Smooth muscle cell (in vitro differentiated cells): Measurements from ENCODE around the gene OR9Q1. TPM values are rescaled to one million over a fixed set of nuclear protein-coding genes. Genes with fewer than 3 reads are reported as not detected.

Experiments used
- DNase-seq: peaks from one replicate; lab custom pipeline; 2025; ENCODE audit not compliant: unreplicated experiment; lab: John Stamatoyannopoulos, UW
- H2AFZ ChIP-seq: fragments of 200-600 bp; sonication (generic); 2 replicates; pipeline ENCODE4 v1.6.0; 2016; ENCODE audit warnings: antibody characterized with exemption, low read depth, mild to moderate bottlenecking
- H3F3A ChIP-seq: fragments of 200-600 bp; sonication (generic); 2 replicates; pipeline ENCODE4 v1.6.0; 2017; ENCODE audit warnings: antibody characterized with exemption, low read depth
- H3K27ac ChIP-seq: fragments of 200-600 bp; sonication (generic); 2 replicates; pipeline ENCODE4 v1.5.1; 2016; ENCODE audit warnings: low read depth, mild to moderate bottlenecking
- H3K27me3 ChIP-seq: fragments of 200-600 bp; sonication (generic); 2 replicates; pipeline ENCODE4 v1.6.1; 2016; ENCODE audit warnings: low read depth, mild to moderate bottlenecking
- H3K36me3 ChIP-seq: fragments of 200-600 bp; sonication (generic); 2 replicates; pipeline ENCODE4 v1.5.1; 2016; ENCODE audit warnings: low read depth
- H3K4me1 ChIP-seq: fragments of 200-600 bp; sonication (generic); 2 replicates; pipeline ENCODE4 v1.5.1; 2016; ENCODE audit warnings: low read depth
- H3K4me2 ChIP-seq: fragments of 200-600 bp; sonication (generic); 2 replicates; pipeline ENCODE4 v1.6.0; 2016; ENCODE audit warnings: mild to moderate bottlenecking
- H3K4me3 ChIP-seq: fragments of 200-600 bp; sonication (generic); 2 replicates; pipeline ENCODE4 v1.5.1; 2016; ENCODE audit warnings: mild to moderate bottlenecking
- H3K79me2 ChIP-seq: fragments of 200-600 bp; sonication (generic); 2 replicates; pipeline ENCODE4 v1.6.0; 2016; ENCODE audit warnings: low read depth, mild to moderate bottlenecking
- H3K9ac ChIP-seq: fragments of 200-600 bp; sonication (generic); 2 replicates; pipeline ENCODE4 v1.6.0; 2016; ENCODE audit warnings: low read depth
- H3K9me3 ChIP-seq: fragments of 200-600 bp; sonication (generic); replicated peaks from 2 replicates; pipeline ENCODE4 v1.5.1; 2016; ENCODE audit warnings: low read depth
- H4K20me1 ChIP-seq: fragments of 200-600 bp; sonication (generic); 2 replicates; pipeline ENCODE4 v1.6.0; 2016; ENCODE audit warnings: low read depth
- WGBS: methylation state at CpG from one replicate; pipeline ENCODE4 v1.1.7; 2016; ENCODE audit warnings: low lambda C conversion rate; 5-methylcytosine and 5-hydroxymethylcytosine counted together
- polyA plus RNA-seq: library from polyadenylated mRNA; unstranded; fragments of >200 nt; fragmentation: Nextera tagmentation; extraction: Ambion mirVana; gene quantifications from 2 replicates; pipeline ENCODE4 v1.2.1, GENCODE V29; 2016
- total RNA-seq: library from RNA; depleted of rRNA; stranded (reverse); fragments of >200 nt; gene quantifications from 2 replicates; pipeline ENCODE4 v1.2.3, GENCODE V29; 2014
- TF ChIP-seq, protein P1 (sequence below): fragments of 200-600 bp; sonication (generic); IDR thresholded peaks from 2 replicates; pipeline ENCODE4 v1.5.1; 2017; ENCODE audit warnings: borderline replicate concordance, mild to moderate bottlenecking, antibody characterized with exemption; ENCODE audit not compliant: insufficient read depth, poor library complexity, severe bottlenecking

The OR9Q1 gene
- total and polyA plus RNA-seq, 2 experiments from 2014 or later, result not detected

DNA sequence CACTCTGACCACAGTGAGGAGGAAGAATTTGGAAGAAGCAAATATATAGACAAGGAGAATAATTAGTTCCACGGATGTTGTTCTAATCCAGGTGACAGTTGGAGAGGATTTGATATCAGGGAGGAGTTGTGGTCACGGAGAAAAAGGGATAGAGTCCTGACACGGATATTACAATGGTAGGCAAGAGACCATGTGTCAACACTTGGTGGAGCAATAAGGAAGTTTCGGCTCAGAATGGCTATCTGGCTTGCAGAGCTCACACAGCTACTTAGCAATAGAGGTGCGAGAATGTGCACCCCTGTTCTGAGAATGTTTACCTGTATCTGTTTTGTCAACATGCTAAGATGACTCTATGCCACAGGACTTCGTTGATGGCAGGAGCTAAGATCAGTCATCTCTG is 154.8 kb downstream of the OR9Q1 start:
- TF ChIP-seq, protein P1, sequence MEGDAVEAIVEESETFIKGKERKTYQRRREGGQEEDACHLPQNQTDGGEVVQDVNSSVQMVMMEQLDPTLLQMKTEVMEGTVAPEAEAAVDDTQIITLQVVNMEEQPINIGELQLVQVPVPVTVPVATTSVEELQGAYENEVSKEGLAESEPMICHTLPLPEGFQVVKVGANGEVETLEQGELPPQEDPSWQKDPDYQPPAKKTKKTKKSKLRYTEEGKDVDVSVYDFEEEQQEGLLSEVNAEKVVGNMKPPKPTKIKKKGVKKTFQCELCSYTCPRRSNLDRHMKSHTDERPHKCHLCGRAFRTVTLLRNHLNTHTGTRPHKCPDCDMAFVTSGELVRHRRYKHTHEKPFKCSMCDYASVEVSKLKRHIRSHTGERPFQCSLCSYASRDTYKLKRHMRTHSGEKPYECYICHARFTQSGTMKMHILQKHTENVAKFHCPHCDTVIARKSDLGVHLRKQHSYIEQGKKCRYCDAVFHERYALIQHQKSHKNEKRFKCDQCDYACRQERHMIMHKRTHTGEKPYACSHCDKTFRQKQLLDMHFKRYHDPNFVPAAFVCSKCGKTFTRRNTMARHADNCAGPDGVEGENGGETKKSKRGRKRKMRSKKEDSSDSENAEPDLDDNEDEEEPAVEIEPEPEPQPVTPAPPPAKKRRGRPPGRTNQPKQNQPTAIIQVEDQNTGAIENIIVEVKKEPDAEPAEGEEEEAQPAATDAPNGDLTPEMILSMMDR, result no peak
- no peaks in the 10 kb centered on the region for H3K36me3 ChIP-seq
- no peaks in the 10 kb centered on the region for H3F3A ChIP-seq
- H3K9ac ChIP-seq, result no peak overlapping the region
- no peaks in the 10 kb centered on the region for H4K20me1 ChIP-seq
- 82% methylated on average over 6 of the region's 6 CpGs for WGBS
- no peaks in the 10 kb centered on the region for H3K4me1 ChIP-seq
- no peaks in the 10 kb centered on the region for H3K79me2 ChIP-seq
- no peak overlapping the region for H3K27ac ChIP-seq
- H3K9me3 ChIP-seq, result no peaks in the 10 kb centered on the region
- H2AFZ ChIP-seq, result no peak overlapping the region
- H3K4me3 ChIP-seq, result no peak overlapping the region
- no peak overlapping the region for H3K4me2 ChIP-seq
- H3K27me3 ChIP-seq, result no peaks in the 10 kb centered on the region
- no peak for DNase-seq

DNA sequence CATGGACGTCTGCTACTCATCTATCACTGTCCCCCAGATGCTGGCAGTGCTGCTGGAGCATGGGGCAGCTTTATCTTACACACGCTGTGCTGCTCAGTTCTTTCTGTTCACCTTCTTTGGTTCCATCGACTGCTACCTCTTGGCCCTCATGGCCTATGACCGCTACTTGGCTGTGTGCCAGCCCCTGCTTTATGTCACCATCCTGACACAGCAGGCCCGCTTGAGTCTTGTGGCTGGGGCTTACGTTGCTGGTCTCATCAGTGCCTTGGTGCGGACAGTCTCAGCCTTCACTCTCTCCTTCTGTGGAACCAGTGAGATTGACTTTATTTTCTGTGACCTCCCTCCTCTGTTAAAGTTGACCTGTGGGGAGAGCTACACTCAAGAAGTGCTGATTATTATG is 156.0 kb downstream of the OR9Q1 start:
- H3K9me3 ChIP-seq, result no peaks in the 10 kb centered on the region
- no peak overlapping the region for H3K4me2 ChIP-seq
- H3K36me3 ChIP-seq, result no peaks in the 10 kb centered on the region

GRCh38 chr11:58186938-58187337 is 163.3 kb downstream of the OR9Q1 start:
- whole genome bisulfite sequencing, result 89% methylated on average over 4 of the region's 4 CpGs
- no peak overlapping the region for H2AFZ ChIP-seq
- H3K9ac ChIP-seq, result no peak overlapping the region
- H3K9me3 ChIP-seq, result no peaks in the 10 kb centered on the region
- H3K27me3 ChIP-seq, result no peaks in the 10 kb centered on the region
- TF ChIP-seq, protein P1, result no peak
- no peak overlapping the region for H3K4me3 ChIP-seq
- no peaks in the 10 kb centered on the region for H3K79me2 ChIP-seq
- no peak overlapping the region for H3K4me2 ChIP-seq
- H3K4me1 ChIP-seq, result no peaks in the 10 kb centered on the region
- H3K27ac ChIP-seq, result no peak overlapping the region
- H4K20me1 ChIP-seq, result no peaks in the 10 kb centered on the region
- no peaks in the 10 kb centered on the region for H3F3A ChIP-seq
- no peak for DNase-seq
- H3K36me3 ChIP-seq, result no peaks in the 10 kb centered on the region

More for the DNA sequence above, 156.0 kb downstream of the OR9Q1 start:
- no peak overlapping the region for H3K4me3 ChIP-seq
- no peak overlapping the region for H3K9ac ChIP-seq
- no peaks in the 10 kb centered on the region for H3K4me1 ChIP-seq
- DNase-seq, result no peak
- no peak overlapping the region for H2AFZ ChIP-seq
- no peaks in the 10 kb centered on the region for H3K27me3 ChIP-seq
- no peak overlapping the region for H3K27ac ChIP-seq
- H4K20me1 ChIP-seq, result no peaks in the 10 kb centered on the region
- TF ChIP-seq, protein P1, result no peak
- H3K79me2 ChIP-seq, result no peaks in the 10 kb centered on the region
- 88% methylated on average over 7 of the region's 7 CpGs for WGBS
- no peaks in the 10 kb centered on the region for H3F3A ChIP-seq

DNA sequence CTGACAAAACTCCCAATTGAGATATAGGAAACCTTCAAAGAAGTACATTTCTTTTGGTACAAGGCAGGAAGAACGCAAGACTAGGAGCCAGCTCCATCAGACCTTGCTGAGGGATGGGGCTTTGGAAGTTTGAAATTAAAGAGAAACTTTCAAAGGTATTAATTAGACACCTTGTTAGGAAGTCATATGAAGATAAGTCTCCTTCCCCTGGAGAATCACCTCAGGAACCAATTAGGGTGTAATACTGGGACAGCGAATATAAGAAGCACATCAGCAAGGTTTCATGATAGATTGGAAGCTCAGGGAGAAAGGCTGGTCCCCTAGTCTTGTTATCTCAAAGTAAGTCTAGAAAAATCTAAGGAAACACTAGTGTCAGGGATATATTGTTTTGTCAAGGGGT is 165.1 kb downstream of the OR9Q1 start, which contains the start of gene OR9Q2:
Gene OR9Q2 (plus strand): TSS at position 301 of the 400 bp plus-strand sequence. CDS start 1,421 bp downstream, outside the sequence.
- Histone ChIP-seq H3F3A (no peaks in the 10 kb centered on the region), H2AFZ (no peak within 1 kb of the TSS), H3K27me3 (no peaks in the 10 kb centered on the region), H3K4me2 (no peak within 1 kb of the TSS), H3K9ac (no peak within 1 kb of the TSS), H3K4me3 (no peak within 1 kb of the TSS), H3K9me3 (no peaks in the 10 kb centered on the region), H3K4me1 (no peaks in the 10 kb centered on the region), H3K36me3 (no peaks in the 10 kb centered on the region), H3K27ac (no peak within 1 kb of the TSS), H4K20me1 (no peaks in the 10 kb centered on the region), H3K79me2 (no peaks in the 10 kb centered on the region)
- TF ChIP-seq, protein P1, result no peak
- WGBS, result 87% methylated on average over 2 of the region's 2 CpGs
- DNase-seq, result no peak
